HEK293 (cell line): ENCODE measurements around the gene TTC9.

Experiments
- BCL11A ChIP-seq: fragments of 450-650 bp; formaldehyde crosslinking; IDR thresholded peaks from 2 replicates; pipeline ENCODE4 v1.5.1; 2016; ENCODE audit warnings: low read depth, missing biosample characterization, missing genetic modification characterization
- CTCF ChIP-seq: fragments of 450-650 bp; formaldehyde crosslinking; IDR thresholded peaks from 2 replicates; pipeline ENCODE4 v1.5.1; 2016; ENCODE audit warnings: missing biosample characterization, missing genetic modification characterization
- REST ChIP-seq: fragments of 450-650 bp; formaldehyde crosslinking; IDR thresholded peaks from 2 replicates; pipeline ENCODE4 v1.5.1; 2016; ENCODE audit warnings: missing biosample characterization, missing genetic modification characterization
- ZNF184 ChIP-seq: fragments of 450-650 bp; IDR thresholded peaks from 2 replicates; pipeline ENCODE4 v1.5.1; 2018; ENCODE audit warnings: missing biosample characterization, mild to moderate bottlenecking, missing genetic modification characterization
- ZNF274 ChIP-seq, 2 experiments: fragments of 200-500 bp in 1 of 2; fragments of 450-650 bp in 1 of 2; sonication (Bioruptor generic) in 1 of 2; formaldehyde crosslinking in 1 of 2; IDR thresholded peaks; 2 replicates each; pipeline versions ENCODE4 v1.5.1 to v1.6.1; 2014 to 2016; ENCODE audit warnings: borderline replicate concordance in 1 of 2, inconsistent platforms in 1 of 2, low read length in 1 of 2, missing biosample characterization in 1 of 2, missing genetic modification characterization in 1 of 2
- ZNF302 ChIP-seq: fragments of 450-650 bp; formaldehyde crosslinking; IDR thresholded peaks from 2 replicates; pipeline ENCODE4 v1.5.1; 2016; ENCODE audit warnings: missing biosample characterization, missing genetic modification characterization, low read depth
- ZNF324 ChIP-seq: fragments of 450-650 bp; formaldehyde crosslinking; IDR thresholded peaks from 2 replicates; pipeline ENCODE4 v1.5.1; 2016; ENCODE audit warnings: missing biosample characterization, missing genetic modification characterization
- ZNF37A ChIP-seq: fragments of 450-650 bp; IDR thresholded peaks from 2 replicates; pipeline ENCODE4 v1.5.1; 2018; ENCODE audit warnings: missing biosample characterization, missing genetic modification characterization
- ZNF677 ChIP-seq: fragments of 450-650 bp; IDR thresholded peaks from 2 replicates; pipeline ENCODE4 v1.5.0; 2018; ENCODE audit warnings: missing biosample characterization, mild to moderate bottlenecking, missing genetic modification characterization, moderate library complexity
- ZNF777 ChIP-seq: fragments of 450-650 bp; formaldehyde crosslinking; IDR thresholded peaks from 2 replicates; pipeline ENCODE4 v1.5.1; 2017; ENCODE audit warnings: missing biosample characterization, missing genetic modification characterization, borderline replicate concordance
- TF ChIP-seq, protein P1 (sequence below): fragments of 450-650 bp; formaldehyde crosslinking; IDR thresholded peaks from 2 replicates; pipeline ENCODE4 v1.5.1; 2016; ENCODE audit warnings: missing biosample characterization, missing genetic modification characterization
- TF ChIP-seq, protein P2 (sequence below): fragments of 450-650 bp; formaldehyde crosslinking; IDR thresholded peaks from 2 replicates; pipeline ENCODE4 v1.5.1; 2017; ENCODE audit warnings: missing biosample characterization, missing genetic modification characterization
- TF ChIP-seq, protein P3 (sequence below): fragments of 450-650 bp; formaldehyde crosslinking; IDR thresholded peaks from 2 replicates; pipeline ENCODE4 v1.5.1; 2017; ENCODE audit warnings: missing biosample characterization, mild to moderate bottlenecking, missing genetic modification characterization, moderate library complexity
- TF ChIP-seq, protein P4 (sequence below): fragments of 450-650 bp; formaldehyde crosslinking; IDR thresholded peaks from 2 replicates; pipeline ENCODE4 v1.5.1; 2016; ENCODE audit warnings: missing biosample characterization, missing genetic modification characterization

DNA sequence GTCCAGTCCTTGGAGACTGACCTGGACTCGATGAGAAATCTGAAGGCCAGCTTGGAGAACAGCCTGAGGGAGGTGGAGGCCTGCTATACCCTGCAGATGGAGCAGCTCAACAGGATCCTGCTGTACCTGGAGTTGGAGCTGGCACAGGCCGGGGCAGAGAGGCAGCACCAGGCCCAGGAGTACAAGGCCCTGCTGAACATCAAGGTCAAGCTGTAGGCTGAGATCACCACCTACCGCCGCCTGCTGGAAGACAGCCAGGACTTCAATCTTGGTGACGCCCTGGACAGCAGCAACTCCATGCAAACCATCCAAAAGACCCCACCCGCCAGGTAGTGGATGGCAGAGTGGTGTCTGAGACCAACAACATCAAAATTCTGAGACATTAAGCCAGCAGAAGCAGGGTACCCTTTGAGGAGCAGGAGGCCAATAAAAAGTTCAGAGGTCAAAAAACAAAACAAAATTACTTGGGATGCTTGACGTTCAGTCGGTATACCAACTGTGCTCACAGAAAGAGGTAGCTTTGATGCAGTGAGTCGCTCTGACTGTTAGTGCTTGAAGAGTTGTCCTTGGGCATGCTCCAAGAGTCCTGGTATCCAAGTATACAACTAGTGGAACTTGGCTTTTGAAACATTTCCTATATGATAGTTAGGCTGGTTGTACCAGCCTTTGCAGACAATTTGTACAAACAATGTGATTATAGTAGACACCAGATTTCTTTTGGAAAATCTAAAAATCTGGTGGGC lies 46.1 kb upstream of the TTC9 start:
- TF ChIP-seq BCL11A (tag by site-specific recombination) (no peak), REST (tag by site-specific recombination) (no peak), ZNF324 (tag by site-specific recombination) (no peak), CTCF (tag by site-specific recombination) (no peak), ZNF677 (tag by site-specific recombination) (no peak), ZNF37A (tag by site-specific recombination) (no peak), ZNF274 (IDR thresholded peaks at IDR 0.05; ENCODE audit: low read length) (no peak), ZNF274 (tag by site-specific recombination; IDR thresholded peaks at IDR 0.05; ENCODE audit: borderline replicate concordance) (no peak), ZNF777 (tag by site-specific recombination) (no peak), ZNF302 (tag by site-specific recombination) (no peak), ZNF184 (tag by site-specific recombination) (no peak)
- TF ChIP-seq, protein P1, sequence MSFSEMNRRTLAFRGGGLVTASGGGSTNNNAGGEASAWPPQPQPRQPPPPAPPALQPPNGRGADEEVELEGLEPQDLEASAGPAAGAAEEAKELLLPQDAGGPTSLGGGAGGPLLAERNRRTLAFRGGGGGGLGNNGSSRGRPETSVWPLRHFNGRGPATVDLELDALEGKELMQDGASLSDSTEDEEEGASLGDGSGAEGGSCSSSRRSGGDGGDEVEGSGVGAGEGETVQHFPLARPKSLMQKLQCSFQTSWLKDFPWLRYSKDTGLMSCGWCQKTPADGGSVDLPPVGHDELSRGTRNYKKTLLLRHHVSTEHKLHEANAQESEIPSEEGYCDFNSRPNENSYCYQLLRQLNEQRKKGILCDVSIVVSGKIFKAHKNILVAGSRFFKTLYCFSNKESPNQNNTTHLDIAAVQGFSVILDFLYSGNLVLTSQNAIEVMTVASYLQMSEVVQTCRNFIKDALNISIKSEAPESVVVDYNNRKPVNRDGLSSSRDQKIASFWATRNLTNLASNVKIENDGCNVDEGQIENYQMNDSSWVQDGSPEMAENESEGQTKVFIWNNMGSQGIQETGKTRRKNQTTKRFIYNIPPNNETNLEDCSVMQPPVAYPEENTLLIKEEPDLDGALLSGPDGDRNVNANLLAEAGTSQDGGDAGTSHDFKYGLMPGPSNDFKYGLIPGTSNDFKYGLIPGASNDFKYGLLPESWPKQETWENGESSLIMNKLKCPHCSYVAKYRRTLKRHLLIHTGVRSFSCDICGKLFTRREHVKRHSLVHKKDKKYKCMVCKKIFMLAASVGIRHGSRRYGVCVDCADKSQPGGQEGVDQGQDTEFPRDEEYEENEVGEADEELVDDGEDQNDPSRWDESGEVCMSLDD (tag by site-specific recombination), result no peak
- TF ChIP-seq, protein P2, sequence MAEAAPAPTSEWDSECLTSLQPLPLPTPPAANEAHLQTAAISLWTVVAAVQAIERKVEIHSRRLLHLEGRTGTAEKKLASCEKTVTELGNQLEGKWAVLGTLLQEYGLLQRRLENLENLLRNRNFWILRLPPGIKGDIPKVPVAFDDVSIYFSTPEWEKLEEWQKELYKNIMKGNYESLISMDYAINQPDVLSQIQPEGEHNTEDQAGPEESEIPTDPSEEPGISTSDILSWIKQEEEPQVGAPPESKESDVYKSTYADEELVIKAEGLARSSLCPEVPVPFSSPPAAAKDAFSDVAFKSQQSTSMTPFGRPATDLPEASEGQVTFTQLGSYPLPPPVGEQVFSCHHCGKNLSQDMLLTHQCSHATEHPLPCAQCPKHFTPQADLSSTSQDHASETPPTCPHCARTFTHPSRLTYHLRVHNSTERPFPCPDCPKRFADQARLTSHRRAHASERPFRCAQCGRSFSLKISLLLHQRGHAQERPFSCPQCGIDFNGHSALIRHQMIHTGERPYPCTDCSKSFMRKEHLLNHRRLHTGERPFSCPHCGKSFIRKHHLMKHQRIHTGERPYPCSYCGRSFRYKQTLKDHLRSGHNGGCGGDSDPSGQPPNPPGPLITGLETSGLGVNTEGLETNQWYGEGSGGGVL (tag by site-specific recombination), result no peak
- TF ChIP-seq, protein P3, sequence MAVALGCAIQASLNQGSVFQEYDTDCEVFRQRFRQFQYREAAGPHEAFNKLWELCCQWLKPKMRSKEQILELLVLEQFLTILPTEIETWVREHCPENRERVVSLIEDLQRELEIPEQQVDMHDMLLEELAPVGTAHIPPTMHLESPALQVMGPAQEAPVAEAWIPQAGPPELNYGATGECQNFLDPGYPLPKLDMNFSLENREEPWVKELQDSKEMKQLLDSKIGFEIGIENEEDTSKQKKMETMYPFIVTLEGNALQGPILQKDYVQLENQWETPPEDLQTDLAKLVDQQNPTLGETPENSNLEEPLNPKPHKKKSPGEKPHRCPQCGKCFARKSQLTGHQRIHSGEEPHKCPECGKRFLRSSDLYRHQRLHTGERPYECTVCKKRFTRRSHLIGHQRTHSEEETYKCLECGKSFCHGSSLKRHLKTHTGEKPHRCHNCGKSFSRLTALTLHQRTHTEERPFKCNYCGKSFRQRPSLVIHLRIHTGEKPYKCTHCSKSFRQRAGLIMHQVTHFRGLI (tag by site-specific recombination), result no peak
- TF ChIP-seq, protein P4, sequence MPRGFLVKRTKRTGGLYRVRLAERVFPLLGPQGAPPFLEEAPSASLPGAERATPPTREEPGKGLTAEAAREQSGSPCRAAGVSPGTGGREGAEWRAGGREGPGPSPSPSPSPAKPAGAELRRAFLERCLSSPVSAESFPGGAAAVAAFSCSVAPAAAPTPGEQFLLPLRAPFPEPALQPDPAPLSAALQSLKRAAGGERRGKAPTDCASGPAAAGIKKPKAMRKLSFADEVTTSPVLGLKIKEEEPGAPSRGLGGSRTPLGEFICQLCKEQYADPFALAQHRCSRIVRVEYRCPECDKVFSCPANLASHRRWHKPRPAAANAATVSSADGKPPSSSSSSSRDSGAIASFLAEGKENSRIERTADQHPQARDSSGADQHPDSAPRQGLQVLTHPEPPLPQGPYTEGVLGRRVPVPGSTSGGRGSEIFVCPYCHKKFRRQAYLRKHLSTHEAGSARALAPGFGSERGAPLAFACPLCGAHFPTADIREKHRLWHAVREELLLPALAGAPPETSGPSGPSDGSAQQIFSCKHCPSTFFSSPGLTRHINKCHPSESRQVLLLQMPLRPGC, result no peak
